Activated CD8-positive, alpha-beta memory T cell treated with anti-CD3 and anti-CD28 coated beads for 48 hours (primary cell): Measurements from ENCODE around the gene TMC3.
"Not testable (repeated sequence)": the region's sequence is repeated elsewhere in the genome, so short reads cannot be mapped to it uniquely, and the experiment has no call there.

Source experiments
- DNase-seq, 3 experiments: peaks; one replicate each; pipeline ENCODE4 v3.0.0-alpha.2; 2020; ENCODE audit warnings: low read depth in 2 of 3, low spot score in 2 of 3

Gene TMC3

GRCh38 chr15:81384891-81385720, 11.1 kb upstream of the TMC3 start:
- no peak for DNase-seq

DNA sequence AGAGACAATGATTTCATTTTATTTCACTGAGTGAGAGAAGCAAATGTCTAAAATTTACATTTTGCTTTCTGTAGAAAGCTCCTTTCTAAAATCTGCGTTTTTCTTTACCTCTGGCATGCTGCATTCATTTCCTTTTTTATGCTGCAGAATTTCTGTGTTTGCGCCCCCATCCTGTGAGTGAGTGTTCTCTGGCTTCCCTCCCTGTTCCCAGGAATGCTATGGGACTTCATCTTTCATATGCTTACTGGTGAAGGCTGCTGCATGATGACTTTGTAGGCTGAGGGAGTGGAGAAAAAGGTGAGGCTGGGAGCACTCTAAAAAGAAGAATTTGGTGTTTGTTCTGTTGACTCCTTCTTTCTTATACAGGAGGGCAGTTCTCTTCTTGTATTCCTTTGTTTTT, 7.7 kb upstream of the TMC3 start:
- no peak for DNase-seq

DNA sequence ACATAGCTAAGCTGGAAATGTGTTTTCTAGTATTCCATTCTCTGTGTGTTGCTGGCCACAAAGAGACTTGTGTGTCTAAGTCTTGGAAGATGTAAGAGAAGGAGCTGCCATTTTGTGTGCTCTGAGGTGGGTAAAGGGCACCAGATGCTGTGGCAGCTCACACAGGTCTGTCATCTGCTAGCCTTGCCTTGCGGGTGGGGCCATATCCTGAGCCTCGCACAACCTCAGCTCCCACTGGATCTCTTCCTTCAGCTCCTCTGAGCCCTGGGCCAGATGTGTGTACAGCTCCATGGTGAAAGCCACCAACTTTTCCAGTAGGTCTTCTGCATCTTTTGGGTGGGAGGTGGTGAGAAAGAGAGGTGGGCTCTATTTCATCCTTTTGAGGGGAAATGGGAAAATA, 6.7 kb upstream of the TMC3 start:
- no peak for DNase-seq

DNA sequence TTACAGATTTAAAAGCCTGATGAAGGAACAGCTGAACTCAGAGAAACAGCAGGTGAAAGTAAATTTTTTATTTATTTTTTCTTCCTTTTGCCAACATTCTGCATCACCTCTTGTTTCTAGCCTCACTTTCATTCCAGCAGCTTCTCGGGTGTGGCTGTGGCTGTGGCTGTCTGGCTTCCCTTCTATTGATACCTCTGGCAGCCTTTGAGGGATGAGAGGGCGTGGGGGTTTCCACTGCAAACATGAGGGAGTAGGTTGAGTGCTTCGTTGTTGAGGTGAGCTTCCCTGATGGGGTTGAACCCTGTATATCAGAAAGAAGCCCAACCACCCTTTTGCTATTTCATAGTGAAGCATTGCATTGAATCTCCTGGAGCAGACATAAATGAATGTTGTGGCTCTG, 6.2 kb upstream of the TMC3 start:
- no peak for DNase-seq

DNA sequence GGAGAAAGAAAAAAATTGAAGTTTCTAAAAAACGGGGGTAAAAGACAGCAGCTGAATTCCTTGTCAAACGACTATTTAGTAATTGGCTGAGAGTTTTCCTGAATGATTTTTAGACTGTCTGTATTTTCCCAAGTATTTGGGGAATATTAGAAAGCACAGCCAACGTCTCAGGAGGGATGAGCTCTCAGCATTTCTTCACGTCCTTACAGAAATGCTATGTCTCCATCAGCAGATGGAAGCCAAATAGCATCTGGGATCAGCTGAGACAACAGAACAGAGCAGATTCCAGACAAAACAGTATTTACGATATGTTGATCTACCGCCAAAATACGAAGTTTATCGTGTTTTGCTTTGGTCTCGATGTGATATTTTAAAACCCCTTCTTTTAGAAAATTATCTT, 5.3 kb upstream of the TMC3 start:
- DNase-seq: no peak

GRCh38 chr15:81378443-81378842, 4.4 kb upstream of the TMC3 start:
- DNase-seq: no peak

DNA sequence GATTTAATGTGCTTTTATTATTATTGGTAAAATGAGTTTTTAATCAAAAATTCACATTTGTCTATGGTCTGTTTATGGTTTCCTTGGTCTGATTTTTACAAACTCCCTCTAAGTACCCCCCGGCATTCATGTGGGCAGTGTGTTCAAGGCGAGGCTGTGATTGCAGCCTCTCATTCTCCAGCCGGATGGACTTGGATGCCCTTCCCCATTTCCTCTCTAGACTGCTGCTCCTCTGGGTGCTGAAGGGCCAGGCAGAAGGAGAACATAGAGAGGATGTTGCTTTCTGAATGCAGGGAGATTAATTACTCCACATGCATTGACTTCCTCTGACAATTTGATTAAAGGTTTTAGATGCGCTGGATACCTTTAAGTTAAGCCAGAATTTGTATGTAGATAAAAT, 3.9 kb upstream of the TMC3 start:
- no peak for DNase-seq

GRCh38 chr15:81376231-81376630, 2.2 kb upstream of the TMC3 start:
- DNase-seq: no peak

DNA sequence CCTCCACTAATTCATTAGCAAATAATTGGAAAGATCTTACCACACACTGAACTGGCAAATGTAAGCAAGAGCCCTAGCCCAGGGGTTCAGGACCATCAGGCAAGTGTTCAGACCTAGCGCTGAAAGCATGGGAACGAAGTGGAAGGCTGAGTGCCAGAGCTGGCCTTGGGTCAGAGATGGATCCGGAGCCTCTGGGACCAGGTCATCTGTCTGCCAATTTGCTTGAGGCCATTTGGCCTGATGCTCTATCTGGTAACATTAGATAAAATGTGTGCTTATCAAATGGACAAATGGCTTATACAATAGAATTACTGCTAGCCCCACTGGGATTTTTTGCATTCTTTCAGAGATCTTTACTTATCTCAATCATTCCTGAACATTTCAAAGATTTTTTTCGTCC, 1.4 kb upstream of the TMC3 start:
- DNase-seq: no peak

- no peak for DNase-seq
Observed at GRCh38 chr15:81373176-81373575, 837 bp downstream of the TMC3 start.

DNA sequence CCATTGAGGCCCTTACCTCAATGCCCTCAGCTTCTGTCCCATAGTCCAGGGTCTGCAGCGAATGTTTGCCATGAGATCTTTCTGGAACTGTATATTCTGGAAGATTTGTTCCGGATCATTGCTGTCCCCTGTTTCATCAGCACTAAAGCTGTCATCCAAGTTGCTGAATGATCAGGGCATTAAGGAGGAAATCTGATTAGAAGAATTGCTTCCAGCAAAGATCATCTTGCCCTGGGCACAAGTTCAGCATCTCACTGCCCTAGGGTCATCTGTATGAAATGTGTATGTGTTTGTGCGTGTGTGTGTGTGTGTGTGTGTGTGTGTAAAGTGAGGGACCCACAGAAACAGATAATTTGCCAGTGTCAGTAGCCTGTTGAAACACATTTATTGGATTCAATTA, 1.4 kb downstream of the TMC3 start:
- no peak for DNase-seq

DNA sequence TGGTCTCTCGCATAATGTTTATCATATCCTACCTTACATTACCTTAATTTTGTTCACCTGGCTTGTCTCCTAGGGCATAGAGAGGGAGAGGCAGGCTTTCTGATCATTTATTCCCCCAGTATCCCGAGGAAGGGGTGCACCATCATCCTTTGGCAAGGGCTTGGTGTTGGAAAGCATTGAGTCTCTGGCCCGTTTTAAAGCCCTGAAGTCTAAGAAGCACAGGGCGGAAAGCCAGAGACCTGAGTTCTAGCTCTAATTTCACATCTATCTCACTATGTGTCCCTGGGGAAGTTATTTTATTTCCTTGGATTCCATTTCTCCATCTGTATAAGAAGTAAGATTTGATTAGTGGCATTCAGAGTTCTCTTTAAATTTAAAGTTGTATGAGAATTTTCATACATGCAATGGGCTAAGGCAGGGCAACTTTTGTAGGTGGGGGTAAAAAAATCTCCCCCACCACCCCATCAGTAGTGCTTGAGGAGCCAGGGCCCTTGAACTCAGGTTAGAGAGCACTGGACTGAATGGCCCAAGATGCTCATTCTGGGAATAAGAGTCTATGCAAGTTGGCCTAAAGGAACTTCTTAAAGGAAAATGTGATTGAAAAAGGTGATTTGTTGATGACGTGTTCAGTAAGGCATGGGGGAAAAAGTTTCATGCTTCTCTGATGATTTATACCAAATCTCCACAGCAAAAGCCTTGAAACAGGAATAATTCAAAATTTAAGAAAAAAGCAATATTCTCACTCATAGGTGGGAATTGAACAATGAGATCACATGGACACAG, 10.1 kb downstream of the TMC3 start:
- no peak for DNase-seq

DNA sequence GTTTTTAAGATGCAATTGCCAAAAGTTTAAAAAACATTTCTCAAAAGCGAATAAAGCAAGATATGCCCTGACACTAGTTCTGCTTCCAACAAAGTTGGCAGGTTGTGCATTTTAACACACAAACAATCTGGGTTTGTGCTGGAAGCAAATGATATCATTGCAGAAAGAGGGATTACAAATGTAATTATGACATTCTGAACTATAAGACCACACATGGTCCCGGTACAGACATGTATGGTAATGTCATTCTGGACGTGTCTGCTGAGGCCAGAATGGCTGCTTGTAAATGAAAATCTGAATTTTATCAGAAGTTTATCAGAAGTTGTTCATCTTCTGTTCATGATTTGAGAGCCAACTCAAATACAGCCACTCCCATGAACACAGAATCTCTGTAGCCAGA, 10.7 kb downstream of the TMC3 start:
- DNase-seq: no peak

DNA sequence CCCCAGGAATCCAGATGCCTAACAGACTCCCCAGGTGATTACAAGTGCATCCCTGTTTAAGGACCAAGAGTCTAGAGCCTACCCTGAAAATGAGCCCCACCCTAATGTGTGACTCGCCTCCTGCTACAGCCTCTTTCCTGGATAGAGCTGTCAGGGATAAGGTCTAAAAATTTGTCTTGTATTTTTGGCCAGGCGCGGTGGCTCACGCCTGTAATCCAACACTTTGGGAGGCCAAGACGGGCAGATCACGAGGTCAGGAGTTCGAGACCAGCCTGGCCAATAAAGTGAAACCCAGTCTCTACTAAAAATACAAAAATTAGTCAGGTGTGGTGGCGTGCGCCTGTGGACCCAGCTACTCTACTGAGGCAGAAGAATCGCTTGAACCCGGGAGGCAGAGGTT, 11.2 kb downstream of the TMC3 start:
- no peak for DNase-seq

- DNase-seq: no peak
Observed at GRCh38 chr15:81361891-81362290, 12.1 kb downstream of the TMC3 start.

- no peak for DNase-seq
Observed at GRCh38 chr15:81360491-81360890, 13.5 kb downstream of the TMC3 start.

DNA sequence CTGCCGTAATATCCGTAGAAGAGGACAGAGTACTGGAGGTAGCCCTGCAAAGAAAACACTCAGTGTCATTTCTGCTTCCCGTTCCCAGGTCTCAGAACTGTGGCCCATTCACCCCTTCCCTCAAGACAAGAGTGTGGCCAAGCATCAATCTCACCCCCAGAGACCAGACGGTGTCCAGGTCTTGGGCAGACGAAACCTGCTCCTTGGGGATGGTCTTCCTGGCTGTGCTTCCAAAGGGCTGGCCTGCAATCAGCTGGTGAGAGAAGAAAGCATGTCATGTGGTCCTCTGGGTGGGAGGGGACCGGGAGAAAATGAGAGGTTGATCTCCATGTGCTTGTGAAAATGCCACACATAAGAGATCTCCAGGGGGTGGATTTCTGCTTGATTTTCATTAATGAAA, 15.8 kb downstream of the TMC3 start:
- no peak for DNase-seq

DNA sequence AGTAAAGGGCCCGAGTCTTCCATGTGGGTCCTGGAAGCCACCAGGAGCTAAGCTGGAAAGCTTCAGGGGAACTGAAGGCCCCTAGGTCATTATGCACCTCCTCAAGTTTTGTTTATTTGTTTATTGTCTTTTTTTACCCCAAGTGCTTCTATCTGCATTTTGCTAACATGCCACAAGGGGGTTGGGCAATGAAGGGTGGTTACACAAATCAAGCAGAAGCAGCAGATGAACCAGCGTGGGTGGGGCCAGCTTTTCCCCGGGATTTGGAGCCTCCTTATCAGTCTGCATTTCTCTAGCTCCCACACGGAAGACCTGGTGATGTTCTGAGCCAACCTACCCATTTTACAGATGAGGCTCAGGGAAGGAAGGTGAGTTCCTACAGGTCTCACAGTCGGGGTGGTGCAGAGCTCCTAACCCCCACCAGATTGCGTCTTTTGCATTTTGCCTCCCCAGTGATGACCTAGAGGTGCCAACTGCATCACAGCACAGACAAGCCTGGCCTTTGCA, 16.8 kb downstream of the TMC3 start:
- DNase-seq: no peak

- no peak for DNase-seq
Observed at GRCh38 chr15:81356252-81356651, 17.8 kb downstream of the TMC3 start.

GRCh38 chr15:81351651-81352050, 22.4 kb downstream of the TMC3 start:
- DNase-seq: no peak

DNA sequence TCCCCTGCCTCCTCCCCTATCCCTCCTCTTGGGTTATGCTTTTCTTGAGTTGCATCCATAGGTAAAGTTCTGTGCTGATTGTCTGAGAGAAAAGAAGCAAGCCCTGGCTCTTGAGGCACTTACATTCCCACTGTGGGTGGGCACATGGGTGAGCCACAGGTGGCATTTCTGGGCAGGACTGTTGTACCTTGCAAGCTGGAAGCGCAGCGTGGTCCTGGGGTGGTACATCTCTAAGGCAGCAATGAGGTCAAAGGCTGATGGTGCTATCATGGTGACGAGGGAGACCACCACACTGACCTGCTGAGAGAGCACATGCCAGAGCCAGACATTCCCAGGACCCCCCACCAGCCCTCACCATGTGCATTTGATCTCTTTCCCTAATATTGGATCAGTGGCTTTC, 24.7 kb downstream of the TMC3 start:
- no peak for DNase-seq

- not testable (repeated sequence) for DNase-seq
Observed at GRCh38 chr15:81348691-81349090, 25.3 kb downstream of the TMC3 start.
